PC-9 (cell line): ENCODE data around the gene PHACTR4. TPM values are rescaled to one million over a fixed set of nuclear protein-coding genes. Genes with fewer than 3 reads are reported as not detected.

Experiments used
- BruUV-seq: library from RNA; stranded (reverse); fragments of 400-500 nt; replicated peaks from 2 replicates; lab custom pipeline; 2021; lab: Mats Ljungman, UMichigan
- CTCF ChIA-PET: fragments of 300-600 bp; sonication (Branson Sonifier 250); formaldehyde crosslinking; loops from one replicate; lab custom pipeline; 2022; ENCODE audit warnings: antibody characterized with exemption; lab: Charles Lee
- POLR2A ChIA-PET: fragments of 300-600 bp; sonication (Branson Sonifier 250); formaldehyde crosslinking; loops from one replicate; lab custom pipeline; 2022; ENCODE audit warnings: antibody characterized with exemption; ENCODE audit not compliant: unreplicated experiment; lab: Charles Lee
- DNase-seq, 2 experiments: peaks; one replicate each; pipeline versions ENCODE4 v3.0.0 to v3.0.0-alpha.2; 2015 to 2022; ENCODE audit warnings: mixed read lengths in 1 of 2
- H2AFZ ChIP-seq: fragments of 200-600 bp; sonication (generic); 2 replicates; pipeline ENCODE4 v1.8.1; 2017; ENCODE audit warnings: antibody characterized with exemption
- H3F3A ChIP-seq: fragments of 200-600 bp; sonication (generic); 2 replicates; pipeline ENCODE4 v1.8.1; 2017; ENCODE audit warnings: antibody characterized with exemption, mild to moderate bottlenecking, low read depth; ENCODE audit not compliant: insufficient read depth
- H3K27ac ChIP-seq: fragments of 200-600 bp; sonication (generic); 2 replicates; pipeline ENCODE4 v1.6.1; 2016; ENCODE audit warnings: mixed run types
- H3K27me3 ChIP-seq: fragments of 200-600 bp; sonication (generic); 2 replicates; pipeline ENCODE4 v1.6.1; 2016; ENCODE audit warnings: low read depth, mixed run types; ENCODE audit not compliant: insufficient read depth
- H3K36me3 ChIP-seq: fragments of 200-600 bp; sonication (generic); 2 replicates; pipeline ENCODE4 v1.6.1; 2016; ENCODE audit warnings: low read depth, mixed run types
- H3K4me1 ChIP-seq: fragments of 200-600 bp; sonication (generic); replicated peaks from 2 replicates; pipeline ENCODE4 v1.6.1; 2016; ENCODE audit warnings: mixed run types; ENCODE audit not compliant: insufficient read depth
- H3K4me2 ChIP-seq: fragments of 200-600 bp; sonication (generic); 2 replicates; pipeline ENCODE4 v1.6.1; 2017; ENCODE audit warnings: mixed run types
- H3K4me3 ChIP-seq: fragments of 200-600 bp; sonication (generic); 2 replicates; pipeline ENCODE4 v1.6.1; 2016; ENCODE audit warnings: mixed run types
- H3K79me2 ChIP-seq: fragments of 200-600 bp; sonication (generic); 2 replicates; pipeline ENCODE4 v1.6.1; 2017; ENCODE audit warnings: low read depth, mixed run types
- H3K9me2 ChIP-seq: fragments of 200-600 bp; sonication (generic); 2 replicates; pipeline ENCODE4 v1.8.1; 2017; ENCODE audit warnings: mild to moderate bottlenecking; ENCODE audit not compliant: insufficient read depth
- H3K9me3 ChIP-seq: fragments of 200-600 bp; sonication (generic); 2 replicates; pipeline ENCODE4 v1.8.1; 2016; ENCODE audit warnings: low read depth; ENCODE audit not compliant: insufficient read depth
- H4K20me1 ChIP-seq: fragments of 200-600 bp; sonication (generic); 2 replicates; pipeline ENCODE4 v1.8.1; 2017; ENCODE audit not compliant: insufficient read depth
- CTCF ChIP-seq: fragments of 200-600 bp; sonication (generic); conservative IDR thresholded peaks from 2 replicates; pipeline ENCODE4 v1.6.1; 2017; ENCODE audit warnings: mixed run types, antibody characterized with exemption, mild to moderate bottlenecking, moderate library complexity
- EZH2 ChIP-seq: fragments of 200-600 bp; sonication (generic); IDR thresholded peaks from 2 replicates; pipeline ENCODE4 v1.8.0; 2017; ENCODE audit warnings: antibody characterized with exemption, low read depth
- intact Hi-C: fragments of 100-400 bp; cut with micrococcal nuclease; formaldehyde crosslinking; loops from one replicate; pipeline ENCODE4 v1.10.0; 2022; ENCODE audit not compliant: unreplicated experiment
- total RNA-seq: library from RNA; stranded (reverse); gene quantifications from 2 replicates; pipeline ENCODE4 v1.2.3, GENCODE V29; 2021

Gene PHACTR4
- total RNA-seq, 1 experiment from 2014 or later = 45.1 TPM

GRCh38 chr1:28328228-28328648 is 41.3 kb upstream of the PHACTR4 start:
- H3K4me2 ChIP-seq = peak overlapping the region; percentile 86
- intact Hi-C loops = loop anchor here (2.0 kb wide), 1 partner anchor 79 kb away; no protein-coding TSS in a partner anchor
- H4K20me1 ChIP-seq = no peaks in the 10 kb centered on the region
- H3K9me3 ChIP-seq = no peaks in the 10 kb centered on the region
- BruUV-seq = TSS peak; percentile 96
- peak overlapping the region; percentile 80 for H3K4me3 ChIP-seq
- H3K4me1 ChIP-seq = peaks cover 14% of the 10 kb centered on the region
- H3K36me3 ChIP-seq = no peaks in the 10 kb centered on the region
- no peak for DNase-seq
- H3K27ac ChIP-seq = peak overlapping the region; percentile 91
- peaks cover 19% of the 10 kb centered on the region; the same call in 1 of the 2 replicates for H3F3A ChIP-seq
- no peak for TF ChIP-seq CTCF
- ChIA-PET CTCF (interaction anchor here (0.7 to 0.9 kb wide), 2 partner anchors 27 to 79 kb away, joined by 3 read pairs; no protein-coding TSS in a partner anchor), POLR2A (interaction anchor here (0.5 to 1.0 kb wide), 3 partner anchors 77 to 315 kb away, joined by 4 to 7 read pairs (median 4); no protein-coding TSS in a partner anchor)
- H3K27me3 ChIP-seq = no peaks in the 10 kb centered on the region
- H3K79me2 ChIP-seq = peaks cover 15% of the 10 kb centered on the region
- H2AFZ ChIP-seq = peak overlapping the region; percentile 94
- no peaks in the 10 kb centered on the region for H3K9me2 ChIP-seq

- peak overlapping the region; percentile 94 for H2AFZ ChIP-seq
- H3K4me3 ChIP-seq = peak overlapping the region; percentile 80
- no peaks in the 10 kb centered on the region for H3K9me3 ChIP-seq
- TSS peak; percentile 85 for BruUV-seq
- intact Hi-C loops = loop anchor here (2.0 kb wide), 1 partner anchor 81 kb away; no protein-coding TSS in a partner anchor
- H3F3A ChIP-seq = peaks cover 19% of the 10 kb centered on the region; the same call in 1 of the 2 replicates
- H3K4me2 ChIP-seq = peak overlapping the region; percentile 86
- H3K36me3 ChIP-seq = no peaks in the 10 kb centered on the region
- H4K20me1 ChIP-seq = no peaks in the 10 kb centered on the region
- CTCF ChIA-PET = no interaction called here
- H3K4me1 ChIP-seq = peaks cover 14% of the 10 kb centered on the region
- POLR2A ChIA-PET = interaction anchor here (0.6 to 1.0 kb wide), 4 partner anchors 25 to 81 kb away, joined by 4 to 38 read pairs (median 5); no protein-coding TSS in a partner anchor
- no peak for DNase-seq
- no peaks in the 10 kb centered on the region for H3K27me3 ChIP-seq
- H3K27ac ChIP-seq = peak overlapping the region; percentile 91
- no peaks in the 10 kb centered on the region for H3K9me2 ChIP-seq
- H3K79me2 ChIP-seq = peaks cover 15% of the 10 kb centered on the region
- TF ChIP-seq EZH2 = no peak
These were observed 40.0 kb upstream of the PHACTR4 start for GRCh38 chr1:28329395-28330153.

GRCh38 chr1:28338897-28339296 is 30.6 kb upstream of the PHACTR4 start:
- Histone ChIP-seq H3K9me3 (no peaks in the 10 kb centered on the region), H4K20me1 (no peaks in the 10 kb centered on the region), H3F3A (peaks cover 8% of the 10 kb centered on the region; the same call in 1 of the 2 replicates), H3K4me3 (no peak overlapping the region), H2AFZ (no peak overlapping the region), H3K4me2 (no peak overlapping the region), H3K4me1 (peaks cover 7% of the 10 kb centered on the region; the same call in 1 of the 2 replicates), H3K27ac (no peak overlapping the region), H3K36me3 (no peaks in the 10 kb centered on the region), H3K9me2 (no peaks in the 10 kb centered on the region), H3K79me2 (no peaks in the 10 kb centered on the region), H3K27me3 (no peaks in the 10 kb centered on the region)
- intact Hi-C loops = no loop called here
- ChIA-PET CTCF (no interaction called here), POLR2A (interaction anchor here (0.8 kb wide), 1 partner anchor 203 kb away, joined by 4 read pairs; no protein-coding TSS in a partner anchor)
- no peak for DNase-seq
- no TSS peak for BruUV-seq
- TF ChIP-seq EZH2 = no peak
- no peak for TF ChIP-seq CTCF
